ENCODE data around the gene SEMA6B.

Gene SEMA6B

GRCh38 chr19:4602915-4603314, 43.4 kb upstream of the SEMA6B start:
- no peaks in the 10 kb centered on the region for H3K9me3 ChIP-seq (ENCODE audit: control insufficient read depth, low read length)
- H2BK120ac ChIP-seq (ENCODE audit: low read depth, low read length): no peak overlapping the region
- H3K27me3 ChIP-seq (ENCODE audit: control insufficient read depth in 1 of 2, insufficient read depth in 1 of 2, low read length in 2 of 2): peaks cover 30 to 75% of the 10 kb centered on the region in 2 experiments
- no peak overlapping the region for H3K23ac ChIP-seq (ENCODE audit: low read length in 2 of 2)
- H3K36me3 ChIP-seq (ENCODE audit: control insufficient read depth in 1 of 2, insufficient read depth in 2 of 2, low read depth in 1 of 2, low read length in 2 of 2): no peaks in the 10 kb centered on the region
- peaks cover 11% of the 10 kb centered on the region for H3K4me1 ChIP-seq (ENCODE audit: control insufficient read depth, insufficient read depth, low read depth, low read length)
- H3K18ac ChIP-seq (ENCODE audit: low read depth in 1 of 2, low read length in 2 of 2): no peak overlapping the region
- H3K4ac ChIP-seq (ENCODE audit: low read depth in 1 of 2, low read length in 2 of 2): no peak overlapping the region
- no peak overlapping the region for H4K91ac ChIP-seq (ENCODE audit: low read length)
- no peak overlapping the region for H2BK12ac ChIP-seq (ENCODE audit: low read length in 2 of 2)
- H3K79me1 ChIP-seq (replicated peaks; ENCODE audit: low read length, poor library complexity, severe bottlenecking): no peaks in the 10 kb centered on the region
- H3K14ac ChIP-seq (ENCODE audit: low read length in 2 of 2): no peak overlapping the region
- H2AK5ac ChIP-seq (ENCODE audit: low read length, severe bottlenecking): no peak overlapping the region
- no peak overlapping the region for H3K9ac ChIP-seq (ENCODE audit: low read length)
- no peak overlapping the region for H2AFZ ChIP-seq (ENCODE audit: low read depth, low read length)
- no peak overlapping the region for H3K4me2 ChIP-seq (ENCODE audit: low read length, poor library complexity, severe bottlenecking)
- H3K4me3 ChIP-seq (ENCODE audit: insufficient read depth in 1 of 2, low read depth in 1 of 2, low read length in 2 of 2): no peak overlapping the region
- no peak for DNase-seq
- no peak overlapping the region for H2BK5ac ChIP-seq (ENCODE audit: low read depth, low read length, poor library complexity, severe bottlenecking)
- 80% methylated on average over 1 of the region's 1 CpG for WGBS
- no peak overlapping the region for H4K8ac ChIP-seq (ENCODE audit: low read length)
- no peak overlapping the region for H3K27ac ChIP-seq (ENCODE audit: low read length, poor library complexity, severe bottlenecking)
- H2BK15ac ChIP-seq (ENCODE audit: low read depth, poor library complexity, severe bottlenecking): no peak overlapping the region

GRCh38 chr19:4602173-4602788, 42.8 kb upstream of the SEMA6B start:
- H3K4me1 ChIP-seq (ENCODE audit: control insufficient read depth, insufficient read depth, low read depth, low read length): peaks cover 12% of the 10 kb centered on the region
- no peak for DNase-seq
- H2AK5ac ChIP-seq (ENCODE audit: low read length, severe bottlenecking): no peak overlapping the region
- no peak overlapping the region for H3K4ac ChIP-seq (ENCODE audit: low read depth in 1 of 2, low read length in 2 of 2)
- H3K4me3 ChIP-seq (ENCODE audit: insufficient read depth in 1 of 2, low read depth in 1 of 2, low read length in 2 of 2): no peak overlapping the region
- H3K36me3 ChIP-seq (ENCODE audit: control insufficient read depth in 1 of 2, insufficient read depth in 2 of 2, low read depth in 1 of 2, low read length in 2 of 2): no peaks in the 10 kb centered on the region
- H3K79me1 ChIP-seq (replicated peaks; ENCODE audit: low read length, poor library complexity, severe bottlenecking): no peaks in the 10 kb centered on the region
- H2BK15ac ChIP-seq (ENCODE audit: low read depth, poor library complexity, severe bottlenecking): no peak overlapping the region
- WGBS: 91% methylated on average over 5 of the region's 5 CpGs
- no peaks in the 10 kb centered on the region for H3K9me3 ChIP-seq (ENCODE audit: control insufficient read depth, low read length)
- H2BK120ac ChIP-seq (ENCODE audit: low read depth, low read length): no peak overlapping the region
- no peak overlapping the region for H3K27ac ChIP-seq (ENCODE audit: low read length, poor library complexity, severe bottlenecking)
- H2BK12ac ChIP-seq (ENCODE audit: low read length in 2 of 2): no peak overlapping the region
- H3K4me2 ChIP-seq (ENCODE audit: low read length, poor library complexity, severe bottlenecking): no peak overlapping the region
- H3K27me3 ChIP-seq (ENCODE audit: control insufficient read depth in 1 of 2, insufficient read depth in 1 of 2, low read length in 2 of 2): peaks cover 34 to 74% of the 10 kb centered on the region in 2 experiments
- no peak overlapping the region for H2AFZ ChIP-seq (ENCODE audit: low read depth, low read length)
- no peak overlapping the region for H3K14ac ChIP-seq (ENCODE audit: low read length in 2 of 2)
- H4K91ac ChIP-seq (ENCODE audit: low read length): no peak overlapping the region
- H4K8ac ChIP-seq (ENCODE audit: low read length): no peak overlapping the region
- no peak overlapping the region for H2BK5ac ChIP-seq (ENCODE audit: low read depth, low read length, poor library complexity, severe bottlenecking)
- no peak overlapping the region for H3K9ac ChIP-seq (ENCODE audit: low read length)
- H3K18ac ChIP-seq (ENCODE audit: low read depth in 1 of 2, low read length in 2 of 2): no peak overlapping the region
- H3K23ac ChIP-seq (ENCODE audit: low read length in 2 of 2): no peak overlapping the region

DNA sequence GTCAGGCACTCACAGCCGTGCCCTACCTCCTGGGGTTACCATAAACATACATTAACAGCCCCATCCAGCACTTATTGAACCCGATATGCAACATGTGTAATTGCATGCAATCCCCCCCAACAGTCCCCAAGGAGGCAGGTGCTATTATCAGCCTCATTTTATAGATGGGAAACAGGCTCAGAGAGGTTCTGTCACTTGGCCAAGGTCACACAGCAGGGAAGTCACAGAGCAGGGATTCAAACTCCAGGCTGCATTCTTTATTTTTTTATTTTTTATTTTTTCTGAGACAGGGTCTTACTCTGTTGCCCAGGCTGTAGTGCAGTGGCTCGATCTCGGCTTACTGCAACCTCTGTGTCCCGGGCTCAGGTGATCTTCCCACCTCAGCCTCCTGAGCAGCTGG, 41.4 kb upstream of the SEMA6B start:
- Histone ChIP-seq H2BK15ac (ENCODE audit: low read depth, poor library complexity, severe bottlenecking) (no peak overlapping the region), H4K91ac (ENCODE audit: low read length) (no peak overlapping the region), H3K18ac (ENCODE audit: low read depth in 1 of 2, low read length in 2 of 2) (no peak overlapping the region), H3K4me1 (ENCODE audit: control insufficient read depth, insufficient read depth, low read depth, low read length) (peaks cover 9% of the 10 kb centered on the region), H3K27me3 (ENCODE audit: control insufficient read depth in 1 of 2, insufficient read depth in 1 of 2, low read length in 2 of 2) (peaks cover 32 to 76% of the 10 kb centered on the region in 2 experiments), H3K14ac (ENCODE audit: low read length in 2 of 2) (no peak overlapping the region), H2BK5ac (ENCODE audit: low read depth, low read length, poor library complexity, severe bottlenecking) (no peak overlapping the region), H3K27ac (ENCODE audit: low read length, poor library complexity, severe bottlenecking) (no peak overlapping the region), H4K8ac (ENCODE audit: low read length) (no peak overlapping the region), H2BK120ac (ENCODE audit: low read depth, low read length) (no peak overlapping the region), H3K4ac (ENCODE audit: low read depth in 1 of 2, low read length in 2 of 2) (no peak overlapping the region), H3K79me1 (replicated peaks; ENCODE audit: low read length, poor library complexity, severe bottlenecking) (no peaks in the 10 kb centered on the region), H2BK12ac (ENCODE audit: low read length in 2 of 2) (no peak overlapping the region), H2AFZ (ENCODE audit: low read depth, low read length) (no peak overlapping the region), H3K23ac (ENCODE audit: low read length in 2 of 2) (no peak overlapping the region), H3K9ac (ENCODE audit: low read length) (no peak overlapping the region), H3K4me2 (ENCODE audit: low read length, poor library complexity, severe bottlenecking) (no peak overlapping the region), H3K36me3 (ENCODE audit: control insufficient read depth in 1 of 2, insufficient read depth in 2 of 2, low read depth in 1 of 2, low read length in 2 of 2) (no peaks in the 10 kb centered on the region), H3K9me3 (ENCODE audit: control insufficient read depth, low read length) (no peaks in the 10 kb centered on the region), H2AK5ac (ENCODE audit: low read length, severe bottlenecking) (no peak overlapping the region), H3K4me3 (ENCODE audit: insufficient read depth in 1 of 2, low read depth in 1 of 2, low read length in 2 of 2) (no peak overlapping the region)
- no peak for DNase-seq
- WGBS: 80% methylated on average over 5 of the region's 5 CpGs

DNA sequence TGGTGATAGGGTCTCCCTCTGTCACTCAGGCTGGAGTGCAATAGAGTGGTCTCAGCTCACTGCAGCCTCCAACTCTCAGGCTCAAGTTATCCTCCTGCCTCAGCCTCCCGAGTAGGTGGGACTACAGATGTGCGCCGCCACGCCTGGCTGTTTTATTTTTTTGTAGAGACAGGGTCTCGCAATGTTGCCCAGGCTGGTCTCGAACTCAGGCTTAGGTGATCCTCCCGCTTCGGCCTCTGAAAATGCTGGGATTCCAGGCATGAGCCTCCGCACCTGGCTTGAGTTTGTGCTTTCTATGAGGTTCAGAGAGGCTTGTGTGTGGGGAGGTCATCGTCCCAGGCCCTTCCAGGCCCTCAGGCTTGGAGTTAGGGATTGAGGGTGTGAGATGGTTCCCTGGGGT, 40.6 kb upstream of the SEMA6B start:
- no peak overlapping the region for H3K14ac ChIP-seq (ENCODE audit: low read length in 2 of 2)
- no peaks in the 10 kb centered on the region for H3K9me3 ChIP-seq (ENCODE audit: control insufficient read depth, low read length)
- DNase-seq: no peak
- no peak overlapping the region for H4K91ac ChIP-seq (ENCODE audit: low read length)
- H3K4me2 ChIP-seq (ENCODE audit: low read length, poor library complexity, severe bottlenecking): no peak overlapping the region
- H2BK5ac ChIP-seq (ENCODE audit: low read depth, low read length, poor library complexity, severe bottlenecking): no peak overlapping the region
- WGBS: 83% methylated on average over 10 of the region's 10 CpGs
- no peak overlapping the region for H2BK15ac ChIP-seq (ENCODE audit: low read depth, poor library complexity, severe bottlenecking)
- H3K18ac ChIP-seq (ENCODE audit: low read depth in 1 of 2, low read length in 2 of 2): no peak overlapping the region
- no peak overlapping the region for H2BK120ac ChIP-seq (ENCODE audit: low read depth, low read length)
- no peak overlapping the region for H2AFZ ChIP-seq (ENCODE audit: low read depth, low read length)
- no peak overlapping the region for H2AK5ac ChIP-seq (ENCODE audit: low read length, severe bottlenecking)
- no peak overlapping the region for H3K27ac ChIP-seq (ENCODE audit: low read length, poor library complexity, severe bottlenecking)
- H3K27me3 ChIP-seq (ENCODE audit: control insufficient read depth in 1 of 2, insufficient read depth in 1 of 2, low read length in 2 of 2): peaks cover 32 to 78% of the 10 kb centered on the region in 2 experiments
- H3K4ac ChIP-seq (ENCODE audit: low read depth in 1 of 2, low read length in 2 of 2): no peak overlapping the region
- peak overlapping the region in 1 of 2 experiments; percentile 59 for H3K23ac ChIP-seq (ENCODE audit: low read length in 2 of 2)
- H2BK12ac ChIP-seq (ENCODE audit: low read length in 2 of 2): no peak overlapping the region
- no peaks in the 10 kb centered on the region for H3K79me1 ChIP-seq (replicated peaks; ENCODE audit: low read length, poor library complexity, severe bottlenecking)
- peaks cover 9% of the 10 kb centered on the region for H3K4me1 ChIP-seq (ENCODE audit: control insufficient read depth, insufficient read depth, low read depth, low read length)
- no peaks in the 10 kb centered on the region for H3K36me3 ChIP-seq (ENCODE audit: control insufficient read depth in 1 of 2, insufficient read depth in 2 of 2, low read depth in 1 of 2, low read length in 2 of 2)
- H4K8ac ChIP-seq (ENCODE audit: low read length): no peak overlapping the region
- no peak overlapping the region for H3K9ac ChIP-seq (ENCODE audit: low read length)
- no peak overlapping the region for H3K4me3 ChIP-seq (ENCODE audit: insufficient read depth in 1 of 2, low read depth in 1 of 2, low read length in 2 of 2)
